DOHH2 (cell line): ENCODE measurements around the gene RSBN1L.

Experiments
- CTCF ChIP-seq: fragments of 200-600 bp; sonication (generic); IDR thresholded peaks from one replicate; pipeline ENCODE4 v1.5.1; 2014; ENCODE audit warnings: antibody characterized with exemption, mild to moderate bottlenecking, low read depth, low read length; ENCODE audit not compliant: poor library complexity, severe bottlenecking
- EZH2phosphoT487 ChIP-seq: fragments of 200-600 bp; sonication (generic); IDR thresholded peaks from 2 replicates; pipeline ENCODE4 v1.6.1; 2017; ENCODE audit warnings: borderline replicate concordance, mild to moderate bottlenecking, antibody characterized with exemption, low read length, moderate library complexity, mixed read lengths

GRCh38 chr7:77716804-77717203 is 20.5 kb downstream of the RSBN1L start:
- TF ChIP-seq EZH2phosphoT487, result no peak
- TF ChIP-seq CTCF, result no peak
